Type B pancreatic cell (in vitro differentiated cells): ENCODE measurements around the gene ST6GAL1. TPM values are rescaled to one million over a fixed set of nuclear protein-coding genes. Genes with fewer than 3 reads are reported as not detected.
A peak's percentile ranks its signal among the peaks of the same experiment; 100 is the strongest.
"Not testable (repeated sequence)": the region's sequence is repeated elsewhere in the genome, so short reads cannot be mapped to it uniquely, and the experiment has no call there.

Experiments used
- DNase-seq: peaks from one replicate; pipeline ENCODE4 v3.0.0; 2021; ENCODE audit warnings: mixed read lengths; ENCODE audit not compliant: unreplicated experiment; ENCODE audit errors: extremely low spot score
- H3K27ac Mint-ChIP-seq: 2 replicates; pipeline ENCODE4 v1.8.0; 2021; ENCODE audit warnings: mild to moderate bottlenecking, mixed read lengths
- H3K27me3 Mint-ChIP-seq: 2 replicates; pipeline ENCODE4 v1.8.0; 2021; ENCODE audit warnings: mixed read lengths
- H3K36me3 Mint-ChIP-seq: 2 replicates; pipeline ENCODE4 v1.8.0; 2021; ENCODE audit warnings: mixed read lengths
- H3K4me1 Mint-ChIP-seq: one replicate; pipeline ENCODE4 v1.8.0; 2021; ENCODE audit warnings: mixed read lengths; ENCODE audit not compliant: unreplicated experiment
- H3K4me3 Mint-ChIP-seq: 2 replicates; pipeline ENCODE4 v1.8.0; 2021; ENCODE audit warnings: mild to moderate bottlenecking, mixed read lengths
- H3K9me3 Mint-ChIP-seq: 2 replicates; pipeline ENCODE4 v1.8.0; 2021; ENCODE audit warnings: mixed read lengths
- CTCF ChIP-seq: fragments of 200-600 bp; sonication (generic); conservative IDR thresholded peaks from 2 replicates; pipeline ENCODE4 v1.5.0; 2021; ENCODE audit warnings: antibody characterized with exemption, mild to moderate bottlenecking
- total RNA-seq: library from RNA; stranded (reverse); gene quantifications from 2 replicates; pipeline ENCODE4 v1.2.1, GENCODE V29; 2021; ENCODE audit warnings: low replicate concordance

ST6GAL1 gene
- total RNA-seq, 1 donor from 2014 or later, result 51.8 TPM

GRCh38 chr3:187021748-187022402 is 91.5 kb downstream of the ST6GAL1 start:
- H3K27ac Mint-ChIP-seq, result no peak overlapping the region
- no peaks in the 10 kb centered on the region for H3K27me3 Mint-ChIP-seq
- H3K4me3 Mint-ChIP-seq, result no peak overlapping the region
- no peak for DNase-seq
- no peaks in the 10 kb centered on the region for H3K9me3 Mint-ChIP-seq
- no peak for TF ChIP-seq CTCF
- peaks cover 7% of the 10 kb centered on the region for H3K4me1 Mint-ChIP-seq
- peaks cover 7% of the 10 kb centered on the region for H3K36me3 Mint-ChIP-seq

GRCh38 chr3:187022403-187023029 is 92.2 kb downstream of the ST6GAL1 start:
- no peak for TF ChIP-seq CTCF
- H3K9me3 Mint-ChIP-seq, result no peaks in the 10 kb centered on the region
- no peak for DNase-seq
- H3K27me3 Mint-ChIP-seq, result no peaks in the 10 kb centered on the region
- H3K36me3 Mint-ChIP-seq, result peaks cover 7% of the 10 kb centered on the region
- peaks cover 7% of the 10 kb centered on the region for H3K4me1 Mint-ChIP-seq
- H3K27ac Mint-ChIP-seq, result no peak overlapping the region
- no peak overlapping the region for H3K4me3 Mint-ChIP-seq

GRCh38 chr3:187023340-187023739 is 93.0 kb downstream of the ST6GAL1 start:
- not testable (repeated sequence) for DNase-seq, H3K9me3 Mint-ChIP-seq, H3K4me3 Mint-ChIP-seq, H3K27me3 Mint-ChIP-seq, H3K27ac Mint-ChIP-seq, H3K36me3 Mint-ChIP-seq, H3K4me1 Mint-ChIP-seq

GRCh38 chr3:187024536-187025226 is 94.4 kb downstream of the ST6GAL1 start:
- Mint-ChIP-seq H3K27ac (peak overlapping the region; percentile 2), H3K4me1 (peaks cover 14% of the 10 kb centered on the region), H3K4me3 (no peak overlapping the region), H3K9me3 (no peaks in the 10 kb centered on the region), H3K36me3 (peaks cover 13% of the 10 kb centered on the region), H3K27me3 (no peaks in the 10 kb centered on the region)
- TF ChIP-seq CTCF, result no peak
- no peak for DNase-seq

- Mint-ChIP-seq H3K4me3 (no peak overlapping the region), H3K27me3 (no peaks in the 10 kb centered on the region), H3K36me3 (peaks cover 17% of the 10 kb centered on the region), H3K27ac (peak overlapping the region; percentile 2), H3K4me1 (peaks cover 14% of the 10 kb centered on the region), H3K9me3 (no peaks in the 10 kb centered on the region)
- TF ChIP-seq CTCF, result no peak
- no peak for DNase-seq
Measured at GRCh38 chr3:187025254-187025655, 94.9 kb downstream of the ST6GAL1 start.

GRCh38 chr3:187025656-187026316 is 95.5 kb downstream of the ST6GAL1 start:
- H3K27ac Mint-ChIP-seq, result no peak overlapping the region
- H3K4me3 Mint-ChIP-seq, result no peak overlapping the region
- H3K27me3 Mint-ChIP-seq, result no peaks in the 10 kb centered on the region
- TF ChIP-seq CTCF, result no peak
- DNase-seq, result no peak
- no peaks in the 10 kb centered on the region for H3K9me3 Mint-ChIP-seq
- H3K4me1 Mint-ChIP-seq, result peaks cover 14% of the 10 kb centered on the region
- peaks cover 17% of the 10 kb centered on the region for H3K36me3 Mint-ChIP-seq
